ENCODE results near the gene HAUS6.

- TF ChIP-seq CTCF (IDR thresholded peaks at IDR 0.05; ENCODE audit: insufficient read depth, low read depth, low read length) (no peak), EZH2 (IDR thresholded peaks at IDR 0.05; ENCODE audit: insufficient read depth, low read length) (no peak)
Observed at GRCh38 chr9:19148187-19148586, 45.5 kb upstream of the HAUS6 start.
